GM19043 (cell line): ENCODE data around the gene TALDO1.

Experiments used
- ATAC-seq: cut with Tn5 transposase; IDR thresholded peaks from one replicate; pipeline ENCODE4 v1.9.1; 2021; ENCODE audit warnings: low read depth; ENCODE audit not compliant: unreplicated experiment

TALDO1 gene

DNA sequence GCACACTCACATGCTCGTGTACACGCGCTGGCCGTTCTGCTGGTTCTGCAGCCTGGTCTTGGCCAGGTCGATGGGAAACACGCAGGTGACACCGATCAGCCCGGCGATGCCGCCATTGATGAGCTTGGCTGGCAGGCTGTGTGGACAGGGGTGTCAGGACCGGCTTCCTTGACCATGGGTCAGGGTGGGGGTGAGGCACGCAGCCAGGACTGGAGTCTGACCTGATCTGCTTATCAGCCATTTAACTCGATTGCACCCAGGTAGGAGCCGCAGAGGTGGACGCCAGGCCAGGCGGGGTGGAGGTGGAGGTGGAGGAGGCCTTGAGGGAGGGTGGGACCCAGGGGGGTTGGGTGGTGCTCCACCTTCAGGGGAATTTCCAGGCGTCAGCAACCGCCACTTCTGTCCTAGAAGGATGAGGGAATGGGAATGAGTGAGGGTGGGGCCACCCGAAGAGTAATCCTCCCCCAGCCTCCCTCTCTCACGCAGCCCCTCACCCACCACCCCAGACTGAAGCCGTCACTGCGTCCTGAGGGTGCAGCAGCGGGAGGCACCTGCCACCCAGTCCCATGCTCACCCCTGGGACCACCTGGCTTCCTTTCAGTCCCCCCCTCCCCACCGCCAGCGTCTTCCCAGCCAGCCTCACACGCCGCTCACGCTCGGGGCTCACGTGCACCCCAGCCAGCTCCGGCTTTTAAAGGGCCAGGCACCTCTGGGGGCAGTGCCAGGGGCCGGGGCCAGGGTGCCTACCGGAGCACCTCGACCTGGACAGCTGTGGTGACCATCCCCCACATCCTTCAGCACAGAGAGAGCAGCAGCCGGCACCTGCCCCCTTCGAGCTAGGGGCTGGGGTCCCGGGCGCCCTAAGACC, 47.7 kb downstream of the TALDO1 start:
- ATAC-seq: no peak

DNA sequence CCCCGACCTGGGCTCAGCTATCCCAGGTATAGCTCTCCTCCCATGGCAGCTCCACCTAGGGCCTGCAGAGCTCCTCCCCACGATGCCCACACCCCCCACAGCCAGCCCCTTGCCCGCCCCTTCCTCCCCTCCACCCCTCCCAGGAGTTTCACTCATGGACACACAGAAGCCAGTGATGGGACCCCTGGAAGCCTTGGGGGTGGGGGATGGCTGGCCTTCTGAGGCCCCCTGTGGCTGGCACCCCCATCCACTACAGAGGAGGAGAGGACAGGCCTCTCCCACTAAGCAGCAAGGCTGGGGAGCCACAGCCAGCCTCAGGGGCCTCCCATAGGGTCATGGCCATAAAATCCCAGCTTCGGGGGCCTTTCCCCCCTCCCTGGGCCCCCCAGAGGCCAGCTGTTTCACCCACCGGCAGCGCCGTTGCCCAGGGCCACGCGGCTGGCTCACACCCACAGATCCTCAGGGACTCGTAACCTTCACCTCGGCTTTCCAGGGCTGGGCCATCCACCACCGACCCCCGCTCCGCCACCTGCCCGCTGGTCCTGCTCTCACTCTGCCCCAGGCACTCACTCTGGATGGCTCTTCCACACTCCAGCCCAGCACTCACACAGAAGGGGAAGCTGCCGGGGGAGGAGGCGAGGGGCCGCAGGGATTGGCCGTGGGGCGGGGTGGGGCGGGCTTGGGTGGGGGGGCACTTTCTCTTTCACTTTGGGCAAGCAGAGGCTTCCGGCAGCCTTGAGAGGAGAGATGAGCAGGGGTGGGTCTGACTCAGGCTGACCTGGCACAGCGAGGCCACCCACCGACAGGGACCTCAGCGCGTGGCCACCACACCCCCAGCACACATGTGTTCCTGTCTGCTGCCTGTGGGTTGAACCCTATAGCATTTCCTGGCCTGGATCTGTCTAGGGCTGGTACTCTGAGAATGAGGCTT, 48.6 kb downstream of the TALDO1 start:
- ATAC-seq: no peak

DNA sequence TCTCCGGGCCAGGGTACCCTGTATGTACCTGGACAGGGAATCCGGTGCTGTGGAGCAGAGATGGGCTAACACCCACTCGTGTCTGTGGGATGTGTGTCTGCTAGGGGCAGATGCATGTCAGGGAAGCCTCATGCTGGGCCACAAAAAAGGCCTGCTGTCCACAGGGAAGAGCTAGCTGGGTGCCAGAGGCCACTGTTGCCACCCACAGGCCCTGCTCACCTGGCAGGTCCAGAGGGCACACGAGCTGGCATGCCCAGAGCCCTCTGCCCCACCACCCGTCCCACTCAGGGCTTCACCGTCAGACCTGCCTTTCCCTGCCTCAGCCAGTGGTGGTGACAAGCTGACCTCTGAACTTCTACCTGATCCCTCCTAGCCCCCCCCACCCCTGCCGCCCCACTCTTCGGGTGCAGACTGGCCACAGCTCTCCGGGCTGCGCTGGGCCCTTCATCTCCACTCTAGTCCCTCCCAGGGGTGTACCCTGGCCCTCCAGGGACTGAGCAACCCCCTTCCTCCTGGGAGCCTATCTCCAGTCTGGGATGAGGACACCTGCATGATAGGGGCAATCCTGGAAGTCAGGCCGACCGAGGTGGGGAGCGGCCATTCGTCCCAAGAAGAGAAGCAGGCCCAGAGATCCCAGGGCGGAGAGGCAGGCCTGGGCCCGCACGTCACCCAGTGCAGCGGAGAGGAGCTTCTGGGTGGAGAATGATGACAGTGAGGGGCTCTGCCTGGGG, 49.5 kb downstream of the TALDO1 start:
- no peak for ATAC-seq

DNA sequence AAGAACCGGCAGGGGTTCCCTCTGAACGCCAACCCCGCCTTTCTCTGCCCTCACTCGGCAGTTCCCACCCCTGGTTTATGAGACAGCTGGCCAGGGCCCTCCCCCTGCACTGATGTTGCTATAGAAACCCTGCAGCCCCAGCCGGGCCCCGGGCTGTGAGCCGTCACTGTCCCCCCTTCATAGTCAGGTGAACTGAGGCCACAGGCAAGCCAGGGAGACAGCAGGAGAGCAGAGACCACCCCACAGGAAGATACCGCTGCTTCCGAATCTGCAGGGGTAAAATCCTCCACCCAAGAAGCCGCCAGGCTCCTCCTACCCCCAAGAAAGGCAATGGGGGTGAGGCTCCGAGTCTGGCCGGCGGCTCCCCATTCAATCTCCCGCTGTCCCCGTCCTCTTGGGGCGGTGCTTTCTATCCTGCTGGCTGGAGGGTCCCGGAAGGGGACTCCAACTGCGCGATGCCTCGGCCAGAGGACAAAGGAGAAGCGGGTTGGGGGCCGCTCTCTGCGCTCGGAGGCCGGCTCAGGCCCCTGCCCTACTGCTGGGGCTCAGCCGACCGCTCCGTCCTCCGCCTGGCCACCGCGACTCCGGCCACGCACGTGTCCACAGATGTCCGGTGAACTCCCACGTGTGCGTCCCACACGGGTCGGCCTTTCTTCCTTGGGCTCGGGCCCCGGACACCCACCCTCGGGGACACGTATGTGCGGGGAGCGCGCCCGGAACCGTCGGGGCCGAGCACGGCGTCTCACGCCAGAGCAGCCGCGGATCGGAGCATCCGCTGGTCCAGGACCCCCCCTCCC, 50.2 kb downstream of the TALDO1 start:
- peak; percentile 43 for ATAC-seq

DNA sequence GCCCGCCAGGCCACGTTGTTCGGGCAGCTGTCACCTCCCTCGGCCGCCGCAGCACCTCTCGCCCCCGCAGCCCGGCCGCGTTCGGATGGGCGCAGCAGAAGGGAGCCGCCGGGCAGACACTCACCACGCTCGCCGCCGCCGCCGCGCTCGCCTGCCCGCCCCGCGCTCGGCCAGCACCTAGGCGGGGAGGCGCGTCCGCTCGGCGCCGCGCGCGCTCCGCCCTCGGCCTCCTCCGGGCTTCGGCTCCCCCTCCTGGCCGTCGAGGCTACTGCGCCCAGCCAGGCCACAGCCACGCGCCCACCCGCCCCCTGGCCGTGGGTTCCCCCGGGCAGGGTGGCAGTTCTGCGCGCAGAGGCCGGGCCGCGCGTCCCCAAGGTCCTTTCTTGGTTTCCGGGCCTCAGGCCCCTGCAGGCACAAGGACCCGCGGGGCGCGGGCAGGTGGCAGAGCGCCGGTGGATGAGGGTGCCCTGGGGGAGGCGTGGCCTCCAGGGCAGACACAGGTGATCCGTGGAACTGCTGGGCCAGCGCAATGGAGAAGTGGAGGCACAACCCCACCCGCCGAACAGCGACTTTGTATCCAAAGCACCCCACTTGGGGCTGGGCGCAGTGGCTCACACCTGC, 50.9 kb downstream of the TALDO1 start, which contains the start of gene SLC25A22:
TSS of gene SLC25A22 (minus strand) at position 189 of the 621 bp plus-strand sequence. CDS start 3,275 bp downstream, outside the sequence.
- peak; percentile 65 for ATAC-seq

DNA sequence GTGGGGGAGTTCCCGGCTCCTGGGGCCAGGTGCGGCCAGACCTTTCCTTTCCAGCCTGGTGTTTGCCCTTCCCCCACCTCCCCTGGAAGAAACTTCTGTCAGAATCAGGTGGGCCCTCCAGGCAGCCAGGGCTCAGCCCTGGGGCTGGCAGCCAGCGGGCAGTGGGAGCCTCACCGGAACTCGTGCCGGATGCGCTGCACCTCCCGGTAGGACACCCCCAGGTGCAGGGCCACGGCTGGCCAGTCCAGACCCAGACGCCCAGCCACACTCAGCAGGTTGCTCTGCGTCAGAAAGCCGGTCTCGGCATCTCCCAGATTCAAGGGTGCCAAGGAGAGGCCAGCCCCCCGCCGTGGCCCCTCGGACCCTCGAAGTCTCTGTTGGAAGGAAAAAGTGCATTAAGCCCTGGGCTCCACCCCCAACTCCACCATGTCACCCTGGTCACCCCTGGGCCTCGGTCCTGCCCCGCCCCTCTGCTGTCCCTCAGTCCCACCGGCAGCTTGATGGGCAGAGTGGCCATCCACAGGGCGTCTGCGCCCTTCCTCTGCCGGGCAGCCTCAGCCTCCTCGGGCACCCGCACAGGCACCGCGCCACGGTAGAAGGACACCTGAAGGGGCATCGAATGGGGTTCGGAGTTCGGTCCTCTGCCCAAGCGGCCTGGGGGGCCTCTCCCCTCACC, 52.5 kb downstream of the TALDO1 start:
- ATAC-seq: no peak

DNA sequence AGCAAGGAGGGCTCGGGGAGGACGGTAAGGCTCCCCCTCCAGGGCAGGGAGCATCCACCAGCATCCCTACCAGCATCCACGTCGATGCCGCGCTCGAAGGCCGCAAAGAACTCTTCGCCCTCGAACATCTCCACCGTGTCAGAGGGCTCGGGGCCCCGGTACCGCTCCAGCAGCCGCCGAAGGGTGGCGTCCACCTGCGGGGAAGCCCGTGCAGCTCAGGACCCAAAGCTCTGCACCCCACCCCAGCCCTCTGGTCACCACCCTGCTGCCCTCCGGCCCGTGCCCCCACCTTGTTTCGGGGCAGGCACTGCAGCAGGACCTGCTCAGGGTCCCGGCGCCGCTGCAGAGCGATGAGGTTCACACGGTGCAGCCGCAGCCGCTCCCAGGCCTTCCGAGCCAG, 53.2 kb downstream of the TALDO1 start:
- ATAC-seq: no peak

DNA sequence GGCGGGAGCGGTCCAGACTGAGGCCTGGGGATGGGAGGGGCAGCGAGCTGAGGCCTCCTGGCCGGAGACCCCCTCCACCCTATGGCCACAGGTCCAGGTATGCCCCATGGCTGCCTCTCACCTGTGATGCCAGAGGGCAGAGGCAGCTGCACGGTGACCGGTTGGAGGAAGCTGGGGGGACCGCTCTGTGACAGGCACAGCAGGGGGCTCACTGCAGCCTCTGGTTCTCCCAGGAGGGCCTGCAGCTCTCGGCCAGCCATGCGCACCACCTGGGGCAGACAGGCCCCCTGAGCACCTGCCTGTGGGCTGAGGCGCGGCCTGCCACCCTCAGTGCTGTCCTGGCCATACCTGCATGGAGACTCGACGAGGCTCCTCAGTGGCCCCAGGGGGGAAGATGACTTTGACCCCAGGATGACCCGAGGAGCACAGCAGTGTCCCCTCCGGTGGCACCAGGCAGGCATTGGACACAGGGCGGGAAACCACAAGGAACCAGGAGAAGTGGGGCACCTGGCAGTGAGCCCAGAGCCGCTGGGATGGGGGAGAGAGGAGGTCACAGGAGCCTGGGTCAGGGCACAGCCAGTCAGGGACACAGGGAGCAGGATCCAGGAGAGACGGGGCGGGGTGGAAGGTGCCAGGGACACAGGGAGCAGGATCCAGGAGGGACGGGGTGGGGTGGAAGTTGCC, 54.0 kb downstream of the TALDO1 start:
- ATAC-seq: no peak

DNA sequence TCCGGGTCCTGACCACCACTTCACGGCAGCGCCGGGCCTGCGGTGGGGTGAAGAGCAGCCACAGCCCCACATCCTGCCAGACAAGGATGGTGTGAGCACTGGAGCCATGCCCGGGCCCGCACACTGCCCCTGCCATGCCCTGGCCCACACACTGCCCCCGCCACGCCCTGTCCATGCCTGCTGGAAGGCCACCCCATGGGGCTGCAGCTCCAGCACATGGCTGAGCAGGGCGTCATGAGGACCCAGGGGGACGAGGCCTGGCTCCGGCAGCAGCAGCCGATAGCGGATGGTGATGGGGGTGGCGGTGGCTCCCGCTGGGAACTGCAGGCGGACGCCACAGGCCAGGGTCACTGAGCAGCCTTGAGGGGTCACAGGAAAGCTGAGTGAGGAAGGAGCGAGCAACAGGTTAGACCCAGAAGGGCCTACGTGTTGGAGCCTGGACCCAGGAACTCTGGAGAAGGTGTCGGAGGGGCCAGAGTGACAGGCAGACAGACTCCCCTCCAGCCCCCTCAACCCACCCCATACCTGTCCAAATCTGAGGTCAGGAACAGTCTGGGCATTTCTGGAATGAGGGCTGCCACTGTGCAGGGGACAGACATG, 54.9 kb downstream of the TALDO1 start:
- ATAC-seq: no peak

DNA sequence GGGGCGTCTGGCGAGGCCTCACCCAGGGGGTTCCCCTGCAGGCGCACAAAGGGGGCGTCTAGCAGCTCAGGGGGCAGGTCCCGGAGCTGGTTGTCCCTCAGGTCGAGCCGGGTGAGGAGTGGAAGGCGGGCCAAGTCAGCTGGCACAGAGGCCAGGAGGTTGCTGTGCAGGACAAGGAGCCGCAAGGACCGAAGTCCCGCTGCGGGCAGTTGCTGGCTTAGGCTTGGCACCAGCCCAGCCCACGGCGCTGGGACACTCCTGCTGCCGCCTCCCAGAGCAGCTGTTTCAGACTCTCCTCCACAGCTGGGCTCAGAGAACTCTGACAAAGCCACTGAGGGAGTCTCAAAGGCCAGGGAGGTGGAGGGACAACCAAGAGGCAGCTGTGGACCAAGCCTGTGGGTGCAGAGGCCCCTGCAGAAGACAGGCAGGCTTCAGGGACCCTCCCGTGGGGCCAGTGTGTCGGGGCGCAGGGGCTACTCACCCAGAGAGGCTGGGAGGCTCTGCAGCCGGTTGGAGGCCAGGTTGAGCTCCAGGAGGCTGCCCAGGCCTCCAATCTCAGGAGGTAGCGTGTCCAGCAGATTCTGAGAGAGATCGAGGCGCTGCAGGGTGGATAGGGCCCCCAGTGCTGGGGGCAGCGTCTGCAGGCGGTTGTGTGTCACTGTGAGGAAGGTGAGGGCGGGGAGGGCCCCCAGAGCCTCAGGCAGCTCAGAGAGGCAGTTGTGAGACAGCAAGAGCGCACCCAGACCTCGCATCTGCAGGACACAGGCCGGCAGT, 55.6 kb downstream of the TALDO1 start:
- ATAC-seq: no peak

DNA sequence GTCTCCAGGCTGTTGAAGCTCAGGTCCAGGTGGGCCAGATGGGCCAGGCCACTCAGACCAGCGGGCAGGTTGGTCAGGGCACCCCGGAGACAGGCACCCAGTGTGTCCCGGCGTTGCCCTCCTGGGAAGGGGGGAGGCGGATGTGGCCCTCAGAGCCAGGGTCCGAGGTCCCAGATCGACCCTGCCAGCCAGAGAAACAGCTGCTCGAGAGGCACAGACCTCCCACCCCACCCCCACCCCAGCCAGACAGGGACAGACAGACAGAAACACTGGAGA, 56.1 kb downstream of the TALDO1 start:
- no peak for ATAC-seq

DNA sequence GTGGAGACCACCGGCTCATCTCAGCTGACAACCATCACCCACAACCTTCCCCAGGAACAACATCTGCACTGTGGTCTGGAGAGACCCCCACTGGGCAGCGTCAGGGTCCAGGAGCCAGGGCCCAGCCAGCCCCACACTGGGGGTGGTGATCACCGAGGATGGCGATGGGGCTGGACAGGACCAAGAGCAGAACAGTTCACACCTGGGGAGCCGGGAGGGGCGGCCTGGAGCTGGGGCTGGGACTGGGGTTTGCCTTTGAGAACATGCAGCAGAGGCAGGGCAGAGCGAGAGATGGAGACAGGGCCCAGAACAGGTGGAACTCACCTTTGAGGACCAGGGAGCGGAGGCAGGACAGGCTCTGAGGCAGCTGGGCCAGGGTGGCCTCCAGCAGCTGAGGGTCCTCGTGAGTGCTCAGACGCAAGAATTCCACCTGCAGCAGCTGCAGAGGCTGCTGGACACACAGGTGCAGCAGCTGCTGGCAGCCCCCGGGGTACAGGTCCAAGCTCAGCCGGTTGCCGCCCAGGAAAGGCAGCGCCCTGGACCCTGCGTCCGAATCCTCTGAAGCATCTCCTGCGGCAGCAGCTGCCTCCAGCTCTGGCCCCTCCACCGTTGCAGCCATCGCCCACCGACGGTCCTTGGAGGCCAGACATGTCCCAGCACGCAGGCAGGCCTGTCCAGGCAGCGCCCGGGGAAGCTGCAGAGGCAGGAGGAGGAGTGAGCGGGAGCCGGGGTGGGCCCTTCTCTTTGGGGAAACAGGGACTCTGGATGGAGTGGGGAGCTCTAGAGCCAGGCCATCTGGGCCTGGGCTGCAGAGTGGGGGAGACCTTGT, 56.7 kb downstream of the TALDO1 start:
- ATAC-seq: no peak

DNA sequence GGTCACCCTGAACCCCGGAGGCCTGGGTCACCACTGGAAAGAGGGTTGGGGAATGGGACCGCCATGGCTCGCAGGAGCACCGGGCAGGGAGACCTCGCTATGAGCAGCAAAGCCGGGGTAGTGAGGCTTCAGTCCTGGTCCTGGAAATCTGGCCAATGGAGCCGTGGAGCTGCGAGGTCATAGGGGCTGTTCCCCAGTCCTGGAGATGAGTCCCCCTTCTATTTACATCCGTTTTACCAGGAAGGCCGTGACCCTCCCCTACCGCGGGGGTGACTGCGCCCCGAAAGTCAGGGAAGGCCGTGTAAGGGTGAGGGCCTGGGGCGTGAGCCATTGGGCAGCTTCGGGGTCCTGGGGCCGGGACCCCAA, 57.3 kb downstream of the TALDO1 start:
- no peak for ATAC-seq

DNA sequence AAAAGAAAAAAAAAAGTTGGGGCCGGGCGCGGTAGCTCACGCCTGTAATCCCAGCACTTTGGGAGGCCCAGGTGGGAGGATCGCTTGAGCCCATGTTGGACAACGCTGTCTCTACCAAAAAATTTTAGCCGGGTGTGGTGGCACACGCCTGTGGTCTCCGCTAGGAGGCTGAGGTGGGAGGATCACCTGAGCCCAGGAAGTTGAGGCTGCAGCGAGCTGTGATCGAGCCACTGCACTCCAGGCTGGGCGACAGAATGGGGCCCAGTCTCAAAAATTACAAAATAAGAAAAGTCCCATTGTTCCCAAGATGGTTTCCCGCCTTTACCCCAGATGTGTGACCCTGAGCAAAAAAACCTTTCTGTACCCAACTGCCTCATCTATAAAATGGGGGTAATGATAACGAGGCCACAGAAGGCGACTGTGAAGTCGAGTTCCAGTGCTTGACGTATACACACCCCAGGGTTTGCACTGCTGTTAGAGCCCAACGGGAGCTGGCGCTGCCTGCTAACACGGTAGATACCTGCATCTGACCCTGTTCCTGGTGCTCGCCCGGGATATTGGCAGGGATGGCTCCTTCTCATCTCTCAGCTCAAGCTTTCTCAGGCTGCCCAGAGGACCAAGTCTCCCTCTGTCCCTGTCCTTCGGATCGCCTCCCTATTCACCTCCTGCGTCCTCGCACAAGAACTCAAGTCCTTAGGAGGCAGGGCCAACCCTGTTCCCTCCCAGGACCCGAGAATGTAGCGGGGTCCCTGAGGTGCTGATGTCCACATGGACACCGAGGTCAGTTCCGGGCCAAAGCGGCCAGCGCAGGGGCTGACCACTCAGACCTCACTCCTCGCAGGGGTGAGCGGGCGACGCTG, 61.4 kb downstream of the TALDO1 start:
- ATAC-seq: no peak

DNA sequence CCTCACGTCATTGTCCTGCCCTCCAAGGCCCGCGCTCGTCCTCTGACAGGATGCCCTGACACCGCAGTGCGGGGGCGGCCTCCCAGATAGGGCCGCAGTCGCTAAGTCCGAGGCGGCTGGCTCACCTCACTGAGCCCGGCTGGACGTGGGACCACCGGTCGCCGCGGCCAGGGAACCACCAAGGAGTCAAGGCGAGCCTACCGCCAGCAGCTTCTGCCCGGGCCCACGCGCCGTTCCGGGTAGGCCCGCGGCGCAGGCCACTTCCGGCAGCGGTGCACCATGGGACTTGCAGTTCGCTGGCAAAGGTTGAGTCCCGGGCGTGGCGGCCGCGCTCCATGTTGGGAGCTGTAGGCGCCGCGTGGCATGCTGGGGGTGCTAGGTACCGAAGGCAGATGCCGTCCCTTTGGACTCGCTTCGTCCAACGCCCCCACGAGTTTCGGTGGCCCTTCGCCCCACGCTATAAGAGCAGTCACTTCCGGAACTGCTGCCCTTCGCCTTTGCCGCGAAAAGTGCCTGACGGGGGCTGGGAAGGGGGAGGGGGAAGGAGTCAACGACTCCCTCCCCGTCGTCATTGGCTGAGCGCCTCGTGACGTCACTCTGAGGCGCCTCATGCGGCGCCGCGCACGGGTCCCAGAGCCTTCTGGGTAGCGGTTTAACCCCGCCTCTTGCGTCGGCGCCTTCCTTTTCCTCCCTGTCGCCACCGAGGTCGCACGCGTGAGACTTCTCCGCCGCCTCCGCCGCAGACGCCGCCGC, 62.2 kb downstream of the TALDO1 start, which contains the start of gene RPLP2:
TSS of gene RPLP2 (plus strand) at position 681 of the 753 bp plus-strand sequence. CDS start 268 bp downstream, outside the sequence.
- ATAC-seq: peak; percentile 65
